Adrenal gland (tissue), 5 donors: ENCODE results near the gene S100A7A.
"Not testable (repeated sequence)": the region's sequence is repeated elsewhere in the genome, so short reads cannot be mapped to it uniquely, and the experiment has no call there.

ENCODE experiments used
- CTCF ChIP-seq, 6 experiments: fragments of 450-650 bp in 4 of 6; fragments of 200-600 bp in 2 of 6; sonication (generic) in 1 of 6; IDR thresholded peaks; 1 replicate in 5 of 6; 2 replicates in 1 of 6; pipeline versions ENCODE4 v1.5.1 to v1.8.0; 2016 to 2021; ENCODE audit warnings: antibody characterized with exemption in 6 of 6, mild to moderate bottlenecking in 2 of 6, moderate library complexity in 1 of 6
- POLR2A ChIP-seq, 2 donors: fragments of 450-650 bp; IDR thresholded peaks; one replicate each; pipeline ENCODE4 v1.6.1; 2017; ENCODE audit warnings: antibody characterized with exemption in 2 of 2, mild to moderate bottlenecking in 2 of 2, moderate library complexity in 1 of 2
- donor health status: DM: no; HTN: no; CAD: no.

- TF ChIP-seq CTCF, POLR2A (IDR thresholded peaks at IDR 0.05): not testable (repeated sequence)
Measured at GRCh38 chr1:153419436-153419793, 3.1 kb downstream of the S100A7A start.
